Right atrium auricular region (tissue), 2 donors: ENCODE results near the gene PERM1. TPM values are rescaled to one million over a fixed set of nuclear protein-coding genes. Genes with fewer than 3 reads are reported as not detected.

Experiments
- DNase-seq: peaks from one replicate; pipeline ENCODE4 v3.0.0-alpha.2; 2019; ENCODE audit warnings: low spot score
- H3K27ac ChIP-seq, 2 donors: fragments of 200-600 bp; sonication (generic); 1 replicate in 1 of 2; 2 replicates in 1 of 2; pipeline ENCODE4 v1.5.1; 2016 to 2019
- H3K27me3 ChIP-seq, 2 donors: fragments of 200-600 bp; sonication (generic); one replicate each; pipeline versions ENCODE4 v1.5.1 to v1.6.0; 2017 to 2019
- H3K36me3 ChIP-seq: fragments of 200-600 bp; sonication (generic); one replicate; pipeline ENCODE4 v1.5.1; 2016
- H3K4me1 ChIP-seq, 2 donors: fragments of 200-600 bp; sonication (generic); one replicate each; pipeline versions ENCODE4 v1.5.1 to v1.6.0; 2017 to 2019
- H3K4me3 ChIP-seq, 2 donors: fragments of 200-600 bp; sonication (generic); 1 replicate in 1 of 2; 2 replicates in 1 of 2; pipeline ENCODE4 v1.5.1; 2017 to 2019; ENCODE audit warnings: mild to moderate bottlenecking in 1 of 2, moderate library complexity in 1 of 2
- H3K9me3 ChIP-seq, 2 donors: fragments of 200-600 bp; sonication (generic); one replicate each; pipeline ENCODE4 v1.5.1; 2019
- CTCF ChIP-seq, 2 donors: fragments of 200-600 bp; sonication (generic); IDR thresholded peaks; one replicate each; pipeline ENCODE4 v1.5.1; 2019; ENCODE audit warnings: antibody characterized with exemption in 2 of 2
- total RNA-seq, 2 donors: library from RNA; depleted of rRNA; stranded (reverse); fragments of >200 nt; gene quantifications; one replicate each; pipeline ENCODE4 v1.1.0, GENCODE V29; 2016

Gene PERM1
- total RNA-seq, 2 donors from 2014 or later = 22.0 to 61.8 TPM

- no peak overlapping the region for H3K27ac ChIP-seq
- TF ChIP-seq CTCF (IDR thresholded peaks at IDR 0.05) = no peak
- peaks cover 49% of the 10 kb centered on the region for H3K36me3 ChIP-seq
These were observed 36.0 kb downstream of the PERM1 start for GRCh38 chr1:945688-946556.

GRCh38 chr1:944341-945325 lies 37.3 kb downstream of the PERM1 start:
- H3K36me3 ChIP-seq = peaks cover 36% of the 10 kb centered on the region
- H3K27ac ChIP-seq = peak overlapping the region; percentile 48 to 63
- no peak for DNase-seq
- H3K27me3 ChIP-seq = peaks cover 0 to 14% of the 10 kb centered on the region in 2 donors
- no peaks in the 10 kb centered on the region for H3K9me3 ChIP-seq
- peaks cover 0 to 47% of the 10 kb centered on the region in 2 donors for H3K4me1 ChIP-seq
- no peak for TF ChIP-seq CTCF (IDR thresholded peaks at IDR 0.05)
- H3K4me3 ChIP-seq = no peak overlapping the region

More at GRCh38 chr1:945688-946556, 36.0 kb downstream of the PERM1 start:
- Histone ChIP-seq H3K27me3 (peaks cover 0 to 14% of the 10 kb centered on the region in 2 donors), H3K4me1 (peaks cover 0 to 36% of the 10 kb centered on the region in 2 donors), H3K9me3 (no peaks in the 10 kb centered on the region), H3K4me3 (no peak overlapping the region)
- DNase-seq = no peak

DNA sequence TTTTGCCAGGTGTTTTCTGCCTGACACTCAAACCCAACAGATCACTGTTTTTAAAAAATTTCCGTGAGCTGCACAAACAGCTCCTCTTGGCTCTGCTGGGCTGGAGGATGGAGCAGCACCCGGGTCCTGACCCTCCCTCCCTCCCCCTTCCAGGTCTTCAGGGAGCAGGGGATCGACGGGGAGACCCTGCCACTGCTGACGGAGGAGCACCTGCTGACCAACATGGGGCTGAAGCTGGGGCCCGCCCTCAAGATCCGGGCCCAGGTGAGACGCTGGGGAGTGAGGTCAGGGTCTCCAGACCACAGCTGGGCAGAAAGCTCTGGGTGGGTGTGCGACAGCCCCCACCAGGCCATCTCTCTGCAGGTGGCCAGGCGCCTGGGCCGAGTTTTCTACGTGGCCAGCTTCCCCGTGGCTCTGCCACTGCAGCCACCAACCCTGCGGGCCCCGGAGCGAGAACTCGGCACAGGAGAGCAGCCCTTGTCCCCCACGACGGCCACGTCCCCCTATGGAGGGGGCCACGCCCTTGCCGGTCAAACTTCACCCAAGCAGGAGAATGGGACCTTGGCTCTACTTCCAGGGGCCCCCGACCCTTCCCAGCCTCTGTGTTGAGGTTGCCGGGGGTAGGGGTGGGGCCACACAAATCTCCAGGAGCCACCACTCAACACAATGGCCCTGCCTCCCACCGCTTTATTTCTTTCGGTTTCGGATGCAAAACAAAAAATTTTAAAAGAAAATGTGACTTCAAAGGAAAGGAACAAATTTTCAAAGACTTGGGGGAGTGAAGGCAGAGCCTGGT lies 38.1 kb downstream of the PERM1 start:
- no peak overlapping the region for H3K4me3 ChIP-seq
- peak overlapping the region; percentile 63 to 66 for H3K27ac ChIP-seq
- no peak for DNase-seq
- TF ChIP-seq CTCF (IDR thresholded peaks at IDR 0.05) = no peak
- H3K4me1 ChIP-seq = peaks cover 0 to 48% of the 10 kb centered on the region in 2 donors
- peaks cover 27% of the 10 kb centered on the region for H3K36me3 ChIP-seq
- no peaks in the 10 kb centered on the region for H3K9me3 ChIP-seq
- peaks cover 0 to 14% of the 10 kb centered on the region in 2 donors for H3K27me3 ChIP-seq

DNA sequence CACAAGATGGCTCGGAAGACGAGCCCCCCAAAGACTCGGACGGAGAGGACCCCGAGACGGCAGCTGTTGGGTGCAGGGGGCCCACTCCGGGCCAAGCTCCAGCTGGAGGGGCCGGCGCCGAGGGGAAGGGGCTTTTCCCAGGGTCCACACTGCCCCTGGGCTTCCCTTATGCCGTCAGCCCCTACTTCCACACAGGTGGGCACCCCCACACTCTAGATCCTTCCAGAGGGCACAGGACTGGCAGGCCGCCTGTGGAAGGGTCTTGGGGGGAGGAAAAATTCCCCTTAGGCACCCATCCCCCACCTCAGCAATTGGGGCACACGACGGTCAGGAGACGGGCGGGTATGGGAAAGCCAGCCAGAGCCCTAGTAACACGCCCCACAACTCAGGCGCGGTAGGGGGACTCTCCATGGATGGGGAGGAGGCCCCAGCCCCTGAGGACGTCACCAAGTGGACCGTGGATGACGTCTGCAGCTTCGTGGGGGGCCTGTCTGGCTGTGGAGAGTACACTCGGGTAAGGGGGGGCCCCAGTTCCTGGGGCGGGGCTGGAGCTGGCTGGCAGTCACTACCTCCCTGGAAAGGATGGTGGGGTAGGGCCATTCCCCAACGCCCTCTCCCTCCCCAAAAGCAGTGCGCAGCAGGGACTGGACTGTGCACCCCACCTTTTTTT lies 38.9 kb downstream of the PERM1 start:
- Histone ChIP-seq H3K4me1 (peaks cover 0 to 48% of the 10 kb centered on the region in 2 donors), H3K36me3 (peaks cover 20% of the 10 kb centered on the region), H3K27ac (peak overlapping the region; percentile 24 to 63), H3K9me3 (no peaks in the 10 kb centered on the region), H3K4me3 (peak overlapping the region in 1 of 2 donors; percentile 49), H3K27me3 (peaks cover 0 to 14% of the 10 kb centered on the region in 2 donors)
- DNase-seq = peak; percentile 85
- TF ChIP-seq CTCF (IDR thresholded peaks at IDR 0.05) = no peak
